Measurements from ENCODE around the gene TBR1.
A peak's percentile ranks its signal among the peaks of the same experiment; 100 is the strongest.

The TBR1 gene

DNA sequence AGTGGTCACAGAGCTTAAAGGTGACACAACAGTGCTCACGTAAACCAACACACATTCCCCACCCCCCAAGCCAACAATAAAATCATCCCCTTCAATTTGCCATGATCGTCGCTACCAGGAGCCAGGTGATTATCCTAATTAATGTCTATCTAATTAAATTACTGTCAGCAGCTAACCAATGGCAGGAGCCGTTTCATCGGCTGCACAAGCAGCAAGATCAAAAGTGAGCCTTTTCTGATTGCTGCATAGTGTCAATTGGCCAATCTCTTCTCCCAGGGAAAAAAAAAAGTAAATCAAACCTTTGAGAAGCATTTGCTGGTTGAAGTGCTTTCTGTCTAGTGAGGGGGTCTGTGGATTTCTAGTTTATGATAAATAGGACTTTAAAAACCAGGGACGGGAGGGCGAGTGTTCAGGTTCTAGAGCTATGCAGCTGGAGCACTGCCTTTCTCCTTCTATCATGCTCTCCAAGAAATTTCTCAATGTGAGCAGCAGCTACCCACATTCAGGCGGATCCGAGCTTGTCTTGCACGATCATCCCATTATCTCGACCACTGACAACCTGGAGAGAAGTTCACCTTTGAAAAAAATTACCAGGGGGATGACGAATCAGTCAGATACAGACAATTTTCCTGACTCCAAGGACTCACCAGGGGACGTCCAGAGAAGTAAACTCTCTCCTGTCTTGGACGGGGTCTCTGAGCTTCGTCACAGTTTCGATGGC is at the start of gene TBR1:
Gene TBR1, plus strand, starts transcription at position 311 of the 721 bp plus-strand sequence. Its CDS starts 114 bp downstream, at position 425.
- DNase-seq, result no peak

DNA sequence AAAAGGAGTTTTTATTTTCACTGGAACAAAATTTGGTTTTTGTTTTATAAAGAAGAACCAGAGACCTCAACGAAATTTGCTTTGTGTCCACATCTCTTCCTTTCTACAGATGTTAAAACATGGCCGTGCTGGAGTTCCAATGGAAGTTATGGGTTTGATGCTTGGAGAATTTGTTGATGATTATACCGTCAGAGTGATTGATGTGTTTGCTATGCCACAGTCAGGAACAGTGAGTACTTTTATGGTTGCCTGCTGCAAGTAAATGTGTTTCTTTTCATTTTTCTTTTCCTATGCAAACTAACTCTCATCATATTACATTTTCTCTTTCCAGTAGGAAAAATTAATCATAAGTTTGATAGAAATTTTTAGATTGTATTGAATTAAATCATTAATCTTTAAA is 48.4 kb upstream of the TBR1 start:
- DNase-seq, result no peak

DNA sequence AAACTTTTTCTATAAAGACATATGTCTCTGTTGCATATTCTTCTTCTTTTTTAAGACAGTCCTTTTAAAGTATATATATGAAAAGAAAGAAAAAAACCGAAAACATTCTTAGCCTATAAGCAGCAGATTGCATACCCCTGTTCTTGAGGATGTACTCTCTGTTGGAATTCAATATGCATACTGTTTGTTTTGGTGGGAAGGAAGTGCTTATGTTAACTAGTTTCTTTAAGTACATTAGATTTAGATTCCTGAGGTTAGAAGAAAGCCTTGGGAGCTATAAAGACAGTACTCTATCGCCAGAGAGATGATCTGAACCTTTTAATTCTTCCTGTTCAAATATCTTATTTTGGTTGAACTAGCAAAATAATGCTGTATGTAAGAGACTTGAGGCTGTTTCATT is 46.8 kb upstream of the TBR1 start:
- DNase-seq, result no peak

DNA sequence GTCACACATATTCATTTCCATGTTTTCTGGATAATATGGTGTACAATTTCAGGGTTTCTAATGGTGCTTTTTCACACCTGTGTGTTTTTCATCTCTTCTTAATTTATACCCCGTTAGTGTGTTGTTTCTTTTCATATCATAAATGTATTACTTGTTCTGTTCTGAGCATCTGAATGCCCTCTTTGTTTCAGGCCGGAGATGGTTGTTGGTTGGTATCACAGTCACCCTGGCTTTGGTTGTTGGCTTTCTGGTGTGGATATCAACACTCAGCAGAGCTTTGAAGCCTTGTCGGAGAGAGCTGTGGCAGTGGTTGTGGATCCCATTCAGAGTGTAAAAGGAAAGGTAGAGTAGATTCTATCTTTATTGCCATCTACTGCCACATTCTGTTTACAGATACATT is 45.1 kb upstream of the TBR1 start:
- DNase-seq, result no peak

DNA sequence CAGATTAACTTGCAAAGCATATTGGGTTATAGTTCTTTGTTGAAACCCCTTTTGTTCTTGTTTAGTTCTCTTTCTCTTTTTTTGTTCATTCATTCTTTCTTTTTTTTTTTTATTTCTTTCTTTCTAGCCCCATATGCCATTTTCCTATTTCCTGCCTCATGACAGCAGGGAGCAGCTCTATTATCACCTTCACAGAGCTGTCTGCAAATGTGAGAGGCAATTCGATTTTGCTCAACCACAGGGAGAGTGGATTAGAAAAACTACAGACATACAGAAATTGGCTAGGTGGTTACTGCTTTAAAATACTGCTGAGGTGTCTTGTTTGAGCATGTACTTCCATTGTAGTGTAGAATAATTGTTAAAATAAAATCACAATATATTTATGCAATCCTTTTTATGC is 44.2 kb upstream of the TBR1 start:
- no peak for DNase-seq

DNA sequence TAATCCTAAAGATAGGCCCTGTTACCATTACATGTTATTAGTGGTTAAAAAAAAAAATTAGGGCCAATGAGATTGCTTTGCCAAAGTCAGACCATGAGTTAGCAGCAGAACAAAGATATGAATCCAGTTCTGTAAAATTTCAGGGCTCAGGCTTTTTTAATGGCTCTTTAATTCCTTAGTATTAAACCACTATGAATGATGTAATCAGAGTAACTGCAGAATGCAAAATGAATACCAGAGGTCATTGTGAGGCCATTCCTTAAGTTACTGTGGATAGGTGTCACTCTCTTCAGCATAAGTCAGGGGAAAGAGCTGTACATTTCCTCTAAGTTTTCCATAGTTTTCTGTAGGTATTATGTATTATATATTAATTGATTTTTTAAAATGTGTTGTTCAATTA is 42.2 kb upstream of the TBR1 start:
- DNase-seq, result no peak

DNA sequence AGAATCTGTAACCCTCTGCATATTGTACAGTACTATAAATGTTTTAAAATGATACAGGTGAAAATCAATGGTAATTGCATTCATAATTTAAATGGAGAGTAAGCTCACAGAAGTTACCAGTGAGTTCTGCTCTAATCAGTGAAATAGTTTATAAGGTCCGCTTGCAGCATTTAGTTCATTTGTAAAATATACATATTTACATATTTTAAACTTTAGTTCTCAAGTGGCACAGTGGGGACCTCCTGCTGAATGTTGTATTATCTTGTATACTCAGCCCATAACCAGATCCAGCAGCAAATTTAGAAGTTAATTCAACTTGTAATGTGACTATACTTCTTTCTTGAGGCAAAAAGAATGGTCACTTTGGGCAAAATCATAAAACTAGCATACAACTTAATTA is 41.7 kb upstream of the TBR1 start:
- no peak for DNase-seq

DNA sequence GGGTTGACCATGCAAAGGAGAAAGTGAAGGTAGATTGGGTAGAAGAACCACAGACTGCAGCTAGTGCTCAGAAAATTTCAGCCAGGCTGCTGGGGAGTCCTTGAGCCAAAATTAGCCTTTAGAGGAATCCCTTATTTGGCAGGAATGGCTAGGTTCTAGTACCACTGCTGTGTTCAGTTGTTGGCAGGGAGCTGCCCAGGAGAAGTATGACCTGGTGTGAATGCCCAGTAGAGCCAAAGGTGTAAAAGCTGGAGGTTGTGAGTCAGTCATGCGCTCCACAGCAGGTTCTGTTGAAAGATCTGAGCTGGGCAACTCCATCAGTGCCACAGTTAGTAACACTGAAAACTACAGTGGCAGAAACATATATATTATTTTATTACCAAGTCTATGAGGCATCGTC is 36.4 kb upstream of the TBR1 start:
- no peak for DNase-seq

DNA sequence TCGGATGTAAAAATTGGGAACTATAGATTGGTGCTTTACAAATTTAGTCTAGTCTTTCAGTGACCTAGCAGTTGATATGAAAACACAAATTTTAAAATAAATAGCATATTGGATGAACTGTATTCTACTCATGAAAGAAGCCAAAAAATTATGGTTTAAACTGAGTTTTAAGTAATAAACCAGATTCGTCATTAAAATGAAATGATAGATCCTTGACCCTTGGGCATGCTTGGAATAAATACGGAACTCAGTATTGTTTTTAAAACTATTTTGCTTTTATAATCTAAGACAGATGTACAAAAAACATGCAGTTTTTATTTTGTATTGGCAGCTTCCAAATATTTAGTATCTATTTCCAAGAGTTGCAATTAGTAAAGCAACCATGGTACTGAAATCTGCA is 34.6 kb upstream of the TBR1 start:
- DNase-seq, result no peak

DNA sequence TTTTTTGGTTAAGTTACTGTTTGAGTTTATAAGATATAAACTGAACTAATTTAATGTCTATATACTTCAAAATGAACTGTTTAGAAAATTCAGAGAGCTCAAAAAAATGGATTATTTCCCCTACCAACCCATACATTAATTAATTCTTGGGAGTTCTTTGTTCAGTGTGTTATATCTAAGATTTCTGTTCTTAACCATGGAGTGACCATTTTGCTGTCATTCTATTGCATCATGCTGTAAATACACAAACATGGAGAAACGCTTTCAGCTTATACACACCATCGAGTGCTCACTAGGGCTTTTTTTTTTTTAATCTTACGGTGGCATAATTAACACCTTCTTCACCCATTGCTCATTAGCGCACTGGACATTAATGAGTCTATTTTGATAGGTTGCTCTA is 33.4 kb upstream of the TBR1 start:
- DNase-seq, result no peak

DNA sequence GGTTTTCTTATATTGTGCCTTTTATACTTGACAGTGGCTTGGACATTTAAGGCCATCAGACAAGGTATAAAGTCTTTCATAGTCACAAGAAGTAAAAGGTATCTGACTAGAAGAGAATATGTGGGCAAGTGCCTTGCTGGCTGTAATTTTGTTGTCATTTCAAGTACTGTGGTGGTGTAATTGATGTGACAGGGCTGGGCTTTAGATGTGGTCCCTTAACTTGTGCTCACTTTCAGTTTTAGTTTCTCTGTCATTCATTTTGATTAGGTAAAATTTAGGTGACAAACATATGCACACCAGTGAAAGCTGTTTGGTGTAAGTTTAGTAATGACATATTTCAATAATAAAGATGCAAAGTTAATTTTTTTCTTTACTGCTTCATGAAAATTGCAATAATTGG is 31.2 kb upstream of the TBR1 start:
- DNase-seq, result no peak

DNA sequence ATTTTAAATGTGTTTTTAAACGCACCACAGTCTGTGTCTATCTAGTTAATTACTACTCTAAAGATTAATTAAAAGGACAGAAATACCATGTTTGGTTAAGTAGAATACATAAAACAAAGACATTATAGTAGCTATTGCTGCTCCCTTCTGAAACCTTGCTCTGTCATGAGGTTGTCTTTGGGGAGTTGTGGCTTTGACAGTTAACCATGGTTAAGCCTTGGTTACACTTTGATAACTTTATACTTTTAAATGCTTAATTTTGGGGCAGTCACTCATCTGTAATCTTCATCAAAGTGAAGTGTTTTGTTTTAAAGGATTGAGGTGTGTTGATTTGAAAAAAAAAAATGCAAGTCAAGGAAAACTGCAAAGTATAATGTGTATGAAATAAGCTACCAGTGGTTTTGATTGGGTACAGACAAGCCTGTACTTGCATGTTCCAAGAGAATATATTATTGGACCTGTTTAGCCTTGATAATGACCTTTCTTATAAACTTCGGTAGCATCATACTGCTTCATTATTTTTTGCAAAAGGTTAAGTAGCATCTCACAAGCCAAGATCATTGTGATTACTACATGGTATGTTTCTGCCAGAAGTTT is 29.8 kb upstream of the TBR1 start:
- DNase-seq, result no peak

DNA sequence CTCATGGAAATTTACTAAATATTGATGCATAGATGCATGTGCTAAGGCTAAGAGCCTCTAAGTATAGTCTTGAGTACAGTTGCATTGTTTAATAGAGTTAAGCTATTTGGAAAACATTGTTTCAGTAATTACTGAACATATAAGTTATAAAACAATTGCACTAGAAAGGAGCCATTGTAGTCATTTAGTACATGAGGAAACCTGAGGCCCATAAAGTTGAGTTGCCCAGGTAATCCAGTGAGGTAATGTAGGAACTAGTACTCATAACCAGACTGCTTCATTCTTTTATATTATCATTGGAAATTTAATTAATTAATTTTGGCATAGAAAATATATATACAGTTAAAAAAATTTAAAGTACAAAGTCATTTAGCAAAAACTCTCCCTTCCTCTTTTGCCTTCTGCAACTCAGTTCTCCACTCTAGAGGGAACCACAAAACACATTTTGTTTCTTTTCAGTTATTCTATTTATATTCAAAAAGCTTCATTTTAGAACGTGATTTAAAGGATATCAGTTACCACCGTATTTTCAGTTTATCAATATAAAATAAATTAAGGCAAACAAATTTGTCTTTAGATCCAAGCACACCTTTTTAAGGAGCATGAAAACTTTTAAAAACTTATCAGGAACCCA is 27.8 kb upstream of the TBR1 start:
- no peak for DNase-seq

DNA sequence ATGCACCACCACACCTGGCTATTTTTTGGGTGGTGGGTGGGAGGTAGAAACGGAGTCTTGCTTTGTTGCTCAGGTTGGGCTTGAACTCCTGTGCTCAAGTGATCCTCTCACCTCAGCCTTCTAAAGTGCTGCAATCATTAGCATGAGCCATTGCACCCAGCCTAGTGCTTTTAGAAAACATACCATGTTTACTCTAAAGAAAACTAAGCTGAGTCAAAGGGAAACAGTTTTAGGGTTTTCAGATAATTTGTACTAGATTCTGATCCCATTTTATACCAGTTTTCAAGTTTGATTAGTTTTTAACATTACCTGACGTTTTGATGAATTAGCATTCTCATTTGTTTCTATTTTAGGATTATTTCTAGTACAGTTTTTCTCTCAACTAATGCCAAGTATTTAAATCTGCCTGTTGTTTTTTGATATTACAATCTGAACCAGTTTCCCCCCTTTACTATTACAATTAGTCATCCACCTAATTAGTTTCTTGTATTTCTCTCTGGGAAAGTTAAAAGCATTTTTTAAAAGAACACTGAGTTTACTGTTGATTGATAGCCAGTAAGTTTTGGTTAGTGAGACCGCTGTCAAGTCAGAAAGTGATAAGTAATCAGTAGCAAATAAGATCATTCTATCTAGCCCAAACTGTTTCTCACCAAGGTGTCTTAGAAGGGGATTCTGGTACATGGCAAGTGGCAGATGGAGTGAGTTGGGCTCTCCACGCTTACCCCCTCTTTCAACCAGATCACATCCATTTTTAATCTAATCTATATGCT is 24.2 kb upstream of the TBR1 start:
- DNase-seq, result no peak

DNA sequence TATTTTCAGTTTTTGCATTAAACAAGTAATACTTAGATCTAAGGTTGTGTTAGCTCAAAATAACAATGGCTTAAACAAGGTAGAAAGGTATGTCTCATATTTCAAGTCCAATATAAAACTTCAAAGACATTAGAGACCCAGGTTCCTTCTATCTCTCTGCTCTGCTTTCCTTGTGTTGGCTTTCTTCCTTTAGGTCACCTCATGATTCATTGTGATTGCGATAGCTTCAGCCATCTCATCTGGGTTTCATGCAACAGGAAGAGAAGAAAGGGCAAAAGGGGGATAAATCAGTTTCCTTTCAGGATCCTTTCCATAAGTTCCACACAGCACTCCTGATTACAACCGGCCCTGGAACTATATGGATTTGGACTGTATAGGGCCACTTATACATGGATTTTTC is 16.0 kb upstream of the TBR1 start:
- no peak for DNase-seq

DNA sequence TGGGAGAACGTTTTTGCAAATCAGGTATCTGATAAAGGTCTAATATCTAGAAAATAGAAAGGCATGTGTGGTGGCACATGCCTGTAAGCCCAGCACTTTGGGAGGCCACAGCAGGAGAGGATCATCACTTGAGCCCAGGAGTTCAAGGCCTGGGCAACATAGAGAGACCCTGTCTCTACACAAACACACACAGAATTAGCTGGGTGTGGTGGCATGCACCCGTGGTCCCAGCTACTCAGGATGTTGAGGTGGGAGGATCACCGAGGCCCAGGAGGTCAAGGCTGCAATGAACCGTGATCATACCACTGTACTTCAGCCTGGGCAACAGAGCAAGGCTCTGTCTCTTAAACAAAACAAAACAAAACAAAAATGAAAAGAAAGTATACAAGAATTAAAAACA is 13.8 kb upstream of the TBR1 start:
- no peak for DNase-seq

DNA sequence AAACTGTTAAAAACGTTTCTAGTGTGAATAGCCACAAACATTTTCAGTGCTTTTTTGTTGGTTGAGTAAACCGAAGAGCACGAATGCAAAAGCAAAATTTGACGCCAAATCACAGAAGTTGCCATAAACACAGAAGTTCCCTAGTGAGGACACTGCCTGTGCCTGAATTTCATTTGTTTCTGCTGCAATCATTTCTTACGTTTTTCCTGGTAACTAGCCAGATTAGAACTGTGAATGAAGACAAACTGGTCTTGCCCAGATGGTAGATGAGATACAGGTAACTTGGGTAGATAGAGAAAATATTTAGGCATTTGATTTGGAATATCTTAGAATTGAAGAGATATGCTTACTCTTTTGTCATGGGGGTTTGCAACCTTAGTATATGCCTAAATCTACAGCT is 9.8 kb upstream of the TBR1 start:
- DNase-seq, result no peak

DNA sequence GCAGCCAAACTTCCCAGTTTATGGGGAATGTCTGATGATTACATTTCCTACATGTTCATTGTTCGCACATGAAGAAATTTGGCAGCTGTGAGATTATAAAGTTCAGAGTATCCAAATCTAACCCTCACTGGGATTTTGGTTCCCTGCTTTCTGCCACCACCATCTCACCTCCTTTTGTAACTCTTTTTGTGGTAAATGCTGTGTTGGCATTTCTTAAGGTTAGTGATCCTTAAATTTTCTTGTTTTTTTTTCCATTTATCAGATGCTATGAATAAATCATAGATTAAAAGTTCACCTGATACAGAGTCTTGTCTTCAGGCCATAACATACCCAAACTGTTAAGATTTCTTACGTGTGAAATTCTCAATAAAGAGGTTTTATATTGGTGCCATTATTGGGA is 8.5 kb upstream of the TBR1 start:
- no peak for DNase-seq

DNA sequence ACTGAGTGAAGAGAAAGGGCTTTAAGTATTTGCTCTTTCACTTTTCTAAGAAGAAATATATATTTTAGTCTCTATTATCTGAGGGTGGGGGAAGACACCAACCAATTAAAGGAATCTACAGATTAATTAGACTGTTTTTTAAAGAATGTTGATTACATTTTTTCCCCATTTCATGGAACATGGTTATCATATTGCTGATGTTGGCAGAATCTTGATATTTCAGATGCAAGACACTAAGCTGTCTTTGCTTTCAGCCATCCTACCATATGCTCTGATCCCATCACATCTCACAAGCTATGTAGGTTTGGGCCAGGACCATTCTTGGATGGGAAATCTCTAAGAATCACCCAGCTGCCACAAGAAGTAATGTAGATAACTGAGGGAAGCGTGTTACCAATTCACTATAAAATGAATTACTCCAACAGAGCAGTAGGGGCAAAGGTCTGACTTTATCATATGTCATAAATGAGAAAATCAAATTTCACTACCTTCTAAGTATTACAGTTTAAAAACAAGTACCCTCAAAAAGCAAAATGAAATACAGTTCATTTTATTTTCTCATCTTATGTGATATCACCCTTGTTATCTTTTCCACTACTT is 6.7 kb upstream of the TBR1 start:
- DNase-seq, result no peak

DNA sequence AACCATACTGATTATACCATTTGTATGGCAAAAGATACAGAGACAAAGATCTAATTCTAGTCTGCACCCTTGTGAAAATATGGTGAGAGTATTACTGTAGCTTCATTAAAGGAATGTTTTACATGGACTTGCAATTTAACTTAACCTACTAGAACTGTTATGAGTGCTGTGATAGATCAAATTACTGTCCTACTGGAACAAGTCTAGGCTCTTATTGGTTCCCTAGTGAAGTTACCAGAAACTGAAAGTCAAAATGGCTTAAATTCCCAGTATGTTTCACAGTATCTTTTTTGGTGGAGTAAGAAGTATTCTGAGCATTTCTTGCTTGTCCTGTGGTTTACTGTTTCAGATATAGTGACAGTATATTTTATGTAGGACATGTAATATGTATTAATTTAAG is 3.8 kb upstream of the TBR1 start:
- peak; percentile 22 for DNase-seq

DNA sequence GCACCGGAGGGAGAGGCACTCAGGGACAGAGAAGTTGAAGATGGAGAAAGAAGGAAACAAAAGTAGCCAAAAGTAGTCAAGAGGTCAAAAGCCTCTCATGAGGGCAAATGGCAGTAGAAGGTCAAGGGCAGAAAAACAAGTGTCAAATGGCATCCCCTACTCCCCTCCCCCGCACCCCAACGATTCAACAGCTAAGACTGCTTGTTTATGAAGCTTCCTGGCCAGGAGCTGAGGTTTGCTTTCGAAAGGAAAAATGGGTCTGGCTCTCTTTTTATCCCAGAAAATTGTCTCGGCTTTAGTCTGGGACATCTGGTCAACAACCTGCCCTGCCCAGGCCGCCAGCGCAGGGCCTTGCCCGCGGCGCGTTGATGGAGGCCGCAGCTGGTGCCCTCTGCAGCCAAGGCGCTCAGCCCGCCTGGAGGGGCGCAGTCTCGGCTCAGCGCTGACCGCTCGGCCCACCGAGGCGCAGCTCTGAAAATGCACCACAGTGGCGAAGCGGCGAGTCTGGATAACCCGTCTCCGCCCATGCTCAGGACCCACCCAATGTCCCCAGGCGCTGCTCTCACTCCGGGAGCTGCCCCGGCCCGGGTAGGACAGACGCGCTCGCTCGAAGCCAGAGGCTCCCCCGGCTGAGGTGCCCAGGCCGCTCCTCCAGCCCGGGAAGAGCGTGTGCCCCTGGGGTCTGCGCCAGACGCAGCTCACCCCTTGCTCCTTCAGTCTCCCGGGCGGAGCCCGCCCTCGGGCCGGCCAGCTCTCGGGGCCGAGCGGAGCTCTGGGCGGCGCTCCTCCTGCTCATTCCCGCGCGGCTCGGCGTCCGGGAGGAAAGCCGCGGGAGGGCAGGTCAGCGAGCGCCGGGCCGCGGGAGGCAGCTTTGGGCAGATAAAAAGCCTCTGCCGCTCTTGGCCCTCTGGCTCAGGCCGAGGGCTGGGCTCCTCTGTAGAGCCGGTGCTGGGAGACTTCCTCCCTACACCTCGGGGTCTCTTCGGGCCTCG is 1.8 kb upstream of the TBR1 start:
- DNase-seq, result peak; percentile 10
